Tibial nerve (tissue), 4 donors: ENCODE data around the gene CDK13.

Source experiments
- EP300 ChIP-seq, 2 donors: sonication (generic); formaldehyde crosslinking; IDR thresholded peaks; one replicate each; pipeline ENCODE4 v1.6.1; 2017; ENCODE audit warnings: antibody characterized with exemption in 2 of 2, mild to moderate bottlenecking in 1 of 2
- POLR2A ChIP-seq, 2 donors: fragments of 450-650 bp; IDR thresholded peaks; one replicate each; pipeline ENCODE4 v1.6.1; 2017; ENCODE audit warnings: antibody characterized with exemption in 2 of 2, mild to moderate bottlenecking in 2 of 2, moderate library complexity in 2 of 2
- TF ChIP-seq, protein P1 (sequence below), 5 experiments: fragments of 200-600 bp in 3 of 5; fragments of 450-650 bp in 2 of 5; sonication (generic) in 3 of 5; IDR thresholded peaks; one replicate each; pipeline ENCODE4 v1.5.1; 2016 to 2019; ENCODE audit warnings: antibody characterized with exemption in 5 of 5, mild to moderate bottlenecking in 3 of 5, moderate library complexity in 2 of 5

DNA sequence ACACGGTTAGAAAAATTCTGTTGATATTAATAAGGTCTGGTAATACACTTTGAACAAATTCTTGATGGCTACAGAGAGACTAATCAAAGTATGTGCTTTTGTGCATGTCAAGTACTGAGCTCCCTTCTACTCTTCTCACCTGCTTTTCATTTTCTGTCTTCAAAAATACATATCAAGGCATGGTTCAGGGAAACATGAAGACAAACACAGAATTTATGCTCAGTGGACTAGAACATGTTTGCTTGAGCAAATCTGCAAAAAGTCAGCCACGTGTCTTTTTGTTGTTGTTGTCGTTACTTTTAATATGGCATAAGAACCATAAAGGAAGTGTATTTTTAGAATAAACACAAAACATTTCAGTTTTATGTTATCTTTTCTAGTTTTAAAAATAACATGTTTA lies 21.9 kb downstream of the CDK13 start:
- TF ChIP-seq, protein P1, sequence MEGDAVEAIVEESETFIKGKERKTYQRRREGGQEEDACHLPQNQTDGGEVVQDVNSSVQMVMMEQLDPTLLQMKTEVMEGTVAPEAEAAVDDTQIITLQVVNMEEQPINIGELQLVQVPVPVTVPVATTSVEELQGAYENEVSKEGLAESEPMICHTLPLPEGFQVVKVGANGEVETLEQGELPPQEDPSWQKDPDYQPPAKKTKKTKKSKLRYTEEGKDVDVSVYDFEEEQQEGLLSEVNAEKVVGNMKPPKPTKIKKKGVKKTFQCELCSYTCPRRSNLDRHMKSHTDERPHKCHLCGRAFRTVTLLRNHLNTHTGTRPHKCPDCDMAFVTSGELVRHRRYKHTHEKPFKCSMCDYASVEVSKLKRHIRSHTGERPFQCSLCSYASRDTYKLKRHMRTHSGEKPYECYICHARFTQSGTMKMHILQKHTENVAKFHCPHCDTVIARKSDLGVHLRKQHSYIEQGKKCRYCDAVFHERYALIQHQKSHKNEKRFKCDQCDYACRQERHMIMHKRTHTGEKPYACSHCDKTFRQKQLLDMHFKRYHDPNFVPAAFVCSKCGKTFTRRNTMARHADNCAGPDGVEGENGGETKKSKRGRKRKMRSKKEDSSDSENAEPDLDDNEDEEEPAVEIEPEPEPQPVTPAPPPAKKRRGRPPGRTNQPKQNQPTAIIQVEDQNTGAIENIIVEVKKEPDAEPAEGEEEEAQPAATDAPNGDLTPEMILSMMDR (IDR thresholded peaks at IDR 0.05): no peak
- TF ChIP-seq POLR2A (IDR thresholded peaks at IDR 0.05) (no peak), EP300 (IDR thresholded peaks at IDR 0.05) (no peak)
